Breast epithelium (tissue), 3 donors: Measurements from ENCODE around the gene TSFM.
"Not testable (repeated sequence)": the region's sequence is repeated elsewhere in the genome, so short reads cannot be mapped to it uniquely, and the experiment has no call there.

Source experiments
- POLR2AphosphoS5 ChIP-seq, 3 donors: sonication (generic); formaldehyde crosslinking; IDR thresholded peaks; one replicate each; pipeline ENCODE4 v1.6.1; 2017; ENCODE audit warnings: antibody characterized with exemption in 3 of 3
- TF ChIP-seq, protein P1 (sequence below), 3 donors: fragments of 450-650 bp; IDR thresholded peaks; one replicate each; pipeline ENCODE4 v1.5.1; 2016 to 2017; ENCODE audit warnings: antibody characterized with exemption in 3 of 3, mild to moderate bottlenecking in 3 of 3, moderate library complexity in 3 of 3

DNA sequence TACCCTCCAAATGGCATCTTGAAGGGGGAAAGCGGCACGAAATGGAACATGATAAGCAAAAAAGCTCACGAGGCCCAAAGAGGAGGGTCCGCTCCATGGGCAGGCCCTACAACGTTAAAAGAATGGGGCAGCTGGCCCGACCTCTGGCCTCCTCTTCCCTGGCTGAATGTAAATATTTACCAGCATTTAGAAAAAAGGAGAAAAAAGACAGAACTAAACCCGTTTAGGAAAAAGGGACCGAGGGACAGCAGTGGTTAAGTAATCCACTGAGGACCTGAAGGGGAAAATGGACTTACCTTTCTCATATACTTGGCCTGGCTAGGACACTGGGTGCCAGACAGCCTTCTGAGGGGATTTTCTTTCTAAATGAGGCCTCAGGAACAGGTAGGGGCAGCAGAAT lies 37.5 kb downstream of the TSFM start:
- TF ChIP-seq, protein P1, sequence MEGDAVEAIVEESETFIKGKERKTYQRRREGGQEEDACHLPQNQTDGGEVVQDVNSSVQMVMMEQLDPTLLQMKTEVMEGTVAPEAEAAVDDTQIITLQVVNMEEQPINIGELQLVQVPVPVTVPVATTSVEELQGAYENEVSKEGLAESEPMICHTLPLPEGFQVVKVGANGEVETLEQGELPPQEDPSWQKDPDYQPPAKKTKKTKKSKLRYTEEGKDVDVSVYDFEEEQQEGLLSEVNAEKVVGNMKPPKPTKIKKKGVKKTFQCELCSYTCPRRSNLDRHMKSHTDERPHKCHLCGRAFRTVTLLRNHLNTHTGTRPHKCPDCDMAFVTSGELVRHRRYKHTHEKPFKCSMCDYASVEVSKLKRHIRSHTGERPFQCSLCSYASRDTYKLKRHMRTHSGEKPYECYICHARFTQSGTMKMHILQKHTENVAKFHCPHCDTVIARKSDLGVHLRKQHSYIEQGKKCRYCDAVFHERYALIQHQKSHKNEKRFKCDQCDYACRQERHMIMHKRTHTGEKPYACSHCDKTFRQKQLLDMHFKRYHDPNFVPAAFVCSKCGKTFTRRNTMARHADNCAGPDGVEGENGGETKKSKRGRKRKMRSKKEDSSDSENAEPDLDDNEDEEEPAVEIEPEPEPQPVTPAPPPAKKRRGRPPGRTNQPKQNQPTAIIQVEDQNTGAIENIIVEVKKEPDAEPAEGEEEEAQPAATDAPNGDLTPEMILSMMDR (IDR thresholded peaks at IDR 0.05): not testable (repeated sequence)
- TF ChIP-seq POLR2AphosphoS5 (IDR thresholded peaks at IDR 0.05): not testable (repeated sequence)
